HG02759 (cell line): ENCODE measurements around the gene ST3GAL4.
"Not testable (repeated sequence)": the region's sequence is repeated elsewhere in the genome, so short reads cannot be mapped to it uniquely, and the experiment has no call there.

Source experiments
- ATAC-seq: cut with Tn5 transposase; IDR thresholded peaks from one replicate; pipeline ENCODE4 v1.9.1; 2021; ENCODE audit warnings: mild to moderate bottlenecking, moderate library complexity; ENCODE audit not compliant: unreplicated experiment

ST3GAL4 gene

DNA sequence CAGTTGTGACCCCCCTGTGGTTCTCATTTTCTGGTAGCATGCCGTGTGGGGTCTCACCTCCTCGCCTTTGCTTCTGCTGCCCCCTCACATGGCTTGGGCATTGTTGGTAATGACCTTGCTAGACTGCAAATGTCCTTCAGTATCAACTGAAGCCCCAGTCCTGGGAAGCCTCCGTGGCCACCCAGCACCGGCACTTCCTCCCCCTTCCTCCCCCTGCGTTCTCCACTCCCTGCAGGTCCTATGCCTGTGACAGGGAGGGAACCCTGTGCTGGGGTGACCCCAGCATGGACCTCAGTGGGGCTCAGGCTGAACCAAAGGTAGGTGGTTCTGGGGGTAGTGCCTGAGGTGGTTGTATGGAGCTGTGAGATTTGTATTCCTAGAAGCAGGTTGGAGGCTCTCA lies 5.9 kb downstream of the ST3GAL4 start:
- no peak for ATAC-seq

DNA sequence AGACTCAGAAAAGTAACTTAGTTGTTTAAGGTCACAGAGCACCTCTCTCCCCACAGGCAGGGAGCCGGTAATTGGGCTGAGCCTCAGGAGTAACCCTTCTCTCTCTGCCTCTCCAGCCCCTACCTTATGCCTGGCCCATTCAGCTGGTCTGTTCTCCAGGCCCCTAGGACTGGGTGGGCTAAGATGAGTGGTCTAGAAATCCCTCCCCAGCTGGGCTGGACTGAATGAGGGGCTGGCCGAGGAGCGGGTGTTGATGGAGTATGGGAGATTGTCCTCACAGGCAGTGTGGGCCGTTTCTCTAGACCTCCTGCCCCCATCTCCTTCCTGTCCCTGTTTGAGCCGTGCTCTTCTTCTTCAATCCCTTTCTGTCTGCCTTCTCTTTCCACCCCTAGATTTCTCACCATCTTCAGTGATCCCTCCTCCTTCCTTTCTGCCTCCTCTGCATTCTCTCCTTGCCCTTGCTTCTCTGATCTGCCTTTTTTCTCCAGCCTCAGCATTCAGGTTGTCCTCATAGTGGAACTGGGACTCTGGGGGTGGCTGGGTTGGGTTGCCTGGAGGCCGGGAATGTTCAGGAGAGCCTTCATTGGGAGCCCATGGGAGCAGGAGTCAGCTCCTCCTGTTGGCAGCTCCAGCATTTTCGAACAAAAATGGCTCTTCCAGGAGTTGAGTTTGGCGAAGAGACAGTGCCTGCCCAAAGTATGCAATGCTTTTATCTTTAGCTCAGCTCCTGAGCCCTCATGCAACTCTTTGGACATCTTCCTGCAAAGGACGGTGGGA lies 7.6 kb downstream of the ST3GAL4 start:
- ATAC-seq, result no peak

DNA sequence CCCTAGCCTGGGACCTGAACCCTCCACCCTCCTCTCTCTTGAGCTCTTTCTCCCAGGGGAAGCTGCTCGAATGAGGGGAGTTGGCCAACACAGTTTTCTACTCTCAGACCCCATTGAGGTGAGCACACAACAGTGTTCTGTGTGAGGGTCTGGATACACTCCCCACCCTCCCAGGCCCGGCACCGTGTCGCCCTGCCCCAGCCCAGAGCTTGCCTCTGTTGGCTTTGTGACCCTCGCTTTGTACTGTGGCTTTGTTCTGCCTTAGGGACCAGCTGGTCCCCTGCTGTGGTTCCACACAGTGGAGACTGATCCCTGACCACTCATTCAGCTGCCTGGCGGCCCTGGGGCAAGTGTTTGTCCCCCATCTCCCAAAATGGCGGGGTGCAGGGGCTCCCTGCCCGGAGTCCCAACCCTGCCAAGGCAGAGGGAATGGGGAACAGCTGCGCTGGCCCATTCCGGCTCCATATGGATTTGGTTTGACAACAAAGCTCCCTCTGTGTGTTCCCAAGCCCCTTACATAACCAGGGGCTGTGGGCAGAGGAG lies 8.3 kb downstream of the ST3GAL4 start:
- no peak for ATAC-seq

DNA sequence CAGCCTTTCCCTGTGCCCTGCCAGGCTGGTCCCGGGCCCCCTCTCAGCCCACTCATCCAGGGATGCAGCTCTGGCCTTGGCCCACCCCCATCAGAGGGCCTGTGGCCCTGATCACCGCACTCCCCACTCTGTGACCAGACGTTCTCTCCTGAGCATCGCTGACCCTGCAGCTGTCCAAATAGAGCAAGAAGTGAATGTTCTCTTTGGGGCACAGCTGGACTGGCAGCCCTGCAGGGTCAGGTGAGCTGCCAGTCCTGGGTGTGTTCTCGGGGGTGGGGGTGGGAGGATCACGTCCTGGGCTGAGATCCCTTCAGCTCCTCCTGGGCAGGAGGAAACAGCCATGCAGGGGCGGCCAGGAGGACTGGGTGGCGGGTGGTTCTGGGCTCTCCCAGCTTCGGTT lies 9.2 kb downstream of the ST3GAL4 start:
- ATAC-seq, result not testable (repeated sequence)

DNA sequence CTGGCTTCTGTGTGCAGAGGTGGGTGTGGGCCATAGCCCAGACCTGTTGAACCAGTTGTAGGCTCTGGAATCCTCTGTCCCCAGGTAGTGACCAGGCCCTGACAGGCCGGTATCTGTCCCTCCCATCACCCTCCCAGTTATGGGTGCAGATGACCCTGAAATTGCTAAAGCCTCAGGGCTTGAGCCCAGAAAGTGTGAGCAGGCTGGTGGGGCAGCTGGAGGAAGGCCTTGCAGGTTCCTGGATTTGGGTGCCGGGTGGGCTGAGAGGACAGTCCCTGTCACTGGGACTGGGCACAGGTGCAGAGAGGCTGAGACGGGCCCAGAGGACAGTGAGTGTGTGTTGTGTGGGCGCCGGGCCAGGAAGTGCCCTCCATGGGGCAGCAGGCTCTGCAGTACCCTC lies 10.0 kb downstream of the ST3GAL4 start:
- ATAC-seq, result not testable (repeated sequence)

DNA sequence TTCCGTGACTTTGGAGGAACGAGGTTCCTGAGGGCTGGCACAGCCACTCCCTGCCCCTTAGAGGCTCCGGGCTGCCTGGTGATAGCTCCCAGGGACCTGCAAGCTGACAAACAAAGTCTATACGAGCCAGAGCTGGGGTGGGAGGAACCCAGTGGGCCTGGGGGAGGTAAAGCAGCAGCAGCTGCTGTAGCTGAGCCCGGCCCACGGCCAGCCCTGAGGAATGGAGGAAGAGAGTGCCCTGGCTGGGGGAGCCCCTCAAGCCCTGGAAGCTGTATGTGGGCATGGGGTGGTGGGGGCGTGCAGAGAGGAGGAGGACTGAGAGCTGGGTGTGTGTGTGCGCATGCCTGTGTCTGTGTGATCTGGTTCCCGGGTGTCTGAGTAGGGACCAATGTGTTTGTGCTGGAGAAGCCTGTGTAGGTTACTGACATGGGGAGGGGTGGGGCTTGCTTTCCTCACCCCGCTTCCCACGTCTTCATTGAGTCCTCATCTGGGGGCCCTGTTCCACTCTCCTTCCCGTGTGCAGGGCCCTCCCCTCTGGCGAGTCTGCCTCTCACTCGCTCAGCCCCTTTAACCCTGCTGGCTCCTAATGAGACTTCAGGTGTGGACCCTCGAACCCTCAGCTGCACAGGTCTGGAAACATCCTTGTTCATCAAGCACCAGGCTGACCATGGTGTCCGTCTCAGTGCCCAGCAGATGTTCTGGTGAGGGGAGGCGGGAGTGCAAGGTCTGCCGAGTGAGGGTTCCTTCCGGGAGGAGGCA lies 10.8 kb downstream of the ST3GAL4 start:
- ATAC-seq, result no peak

DNA sequence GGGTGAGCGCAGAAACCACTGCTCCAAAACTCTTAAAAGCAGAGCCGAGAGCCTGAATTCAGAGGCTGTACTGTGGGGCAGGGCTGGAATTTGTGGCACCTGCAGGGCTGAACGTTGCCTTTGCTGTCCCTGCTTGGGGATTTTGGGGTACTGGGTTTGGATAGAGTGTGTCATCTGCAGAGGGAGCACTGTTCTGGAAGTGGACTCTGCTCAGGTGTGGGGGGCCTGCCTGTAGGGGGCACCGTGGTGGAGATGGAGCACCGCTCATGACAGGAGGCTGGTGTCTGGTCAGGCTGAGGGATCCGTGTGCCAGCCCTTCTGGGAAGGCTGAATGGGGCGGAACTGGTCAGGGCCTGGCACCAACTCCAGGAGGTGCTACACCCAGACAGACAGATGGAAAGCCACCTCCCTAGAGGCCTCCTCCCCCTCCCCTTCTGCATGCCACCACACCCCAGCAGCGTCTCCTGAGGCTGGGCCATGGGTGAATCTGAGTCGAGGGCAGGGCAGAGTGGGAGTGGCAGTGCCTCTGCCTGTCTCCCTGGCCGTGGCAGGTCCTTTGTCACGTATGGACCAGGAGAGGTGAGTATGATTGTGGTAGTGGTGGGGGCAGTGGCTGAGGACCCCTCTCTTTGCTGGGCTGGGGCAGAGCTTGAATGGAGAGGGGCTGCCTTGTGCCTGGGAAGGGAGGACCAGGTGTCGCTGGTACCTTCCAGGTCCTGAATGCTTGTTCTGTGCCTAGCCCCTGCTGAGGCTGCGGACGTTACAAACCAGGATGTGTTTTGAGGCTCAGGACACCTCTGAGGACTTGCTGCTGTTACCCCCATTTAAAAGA lies 11.6 kb downstream of the ST3GAL4 start:
- ATAC-seq, result not testable (repeated sequence)

DNA sequence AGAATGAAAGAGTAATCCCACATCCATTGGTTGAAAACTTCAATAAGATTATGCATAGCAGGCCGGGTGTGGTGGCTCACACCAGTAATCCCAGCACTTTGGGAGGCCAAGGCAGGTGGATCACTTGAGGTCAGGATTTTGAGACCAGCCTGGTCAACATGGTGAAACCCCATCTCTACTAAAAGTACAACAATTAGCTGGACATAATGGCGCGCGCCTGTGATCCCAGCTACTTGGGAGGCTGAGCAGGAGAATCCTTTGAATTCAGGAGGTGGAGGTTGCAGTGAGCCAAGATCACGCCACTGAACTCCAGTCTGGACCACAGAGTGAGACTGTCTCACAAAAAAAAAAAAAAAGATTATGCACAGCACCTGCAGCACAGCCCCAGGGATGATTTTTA lies 12.3 kb downstream of the ST3GAL4 start:
- not testable (repeated sequence) for ATAC-seq

DNA sequence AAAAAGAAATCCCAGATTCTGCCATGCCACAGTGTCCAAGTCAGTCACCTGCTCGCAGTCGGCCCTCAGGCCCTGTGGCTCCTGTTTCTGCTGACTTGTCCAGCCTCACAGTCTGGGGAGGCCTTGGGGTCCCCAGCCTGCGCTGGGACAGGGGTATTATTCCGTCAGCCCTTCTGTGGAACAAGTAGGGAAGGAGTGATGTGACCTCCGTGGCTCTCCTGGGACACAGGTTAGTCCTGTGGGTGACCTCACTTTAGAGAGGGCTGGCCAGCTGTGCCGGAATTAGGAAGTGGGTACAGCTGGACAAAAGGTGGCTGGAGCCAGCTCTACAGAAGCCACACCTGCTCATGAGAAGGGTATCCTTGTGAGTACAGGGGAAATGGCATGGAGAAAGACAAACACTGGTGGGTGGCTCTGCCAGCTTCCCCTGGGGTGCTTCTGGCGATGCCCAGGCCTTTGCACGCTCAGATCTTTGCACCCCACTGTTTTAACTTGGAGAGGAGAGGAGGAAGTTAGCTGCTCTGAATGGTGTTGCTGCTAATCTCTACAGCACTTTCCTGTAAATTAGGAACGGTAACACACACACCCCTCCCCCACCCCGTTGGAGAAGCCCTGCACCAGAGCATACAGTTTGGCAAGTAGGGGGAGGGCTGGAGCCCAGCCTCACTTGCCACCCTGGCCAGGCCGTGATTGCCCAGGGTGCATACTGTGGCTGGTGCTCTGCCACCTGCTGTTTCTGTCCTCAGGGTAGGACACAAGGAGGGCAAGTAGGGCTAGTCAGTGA lies 13.0 kb downstream of the ST3GAL4 start:
- not testable (repeated sequence) for ATAC-seq

DNA sequence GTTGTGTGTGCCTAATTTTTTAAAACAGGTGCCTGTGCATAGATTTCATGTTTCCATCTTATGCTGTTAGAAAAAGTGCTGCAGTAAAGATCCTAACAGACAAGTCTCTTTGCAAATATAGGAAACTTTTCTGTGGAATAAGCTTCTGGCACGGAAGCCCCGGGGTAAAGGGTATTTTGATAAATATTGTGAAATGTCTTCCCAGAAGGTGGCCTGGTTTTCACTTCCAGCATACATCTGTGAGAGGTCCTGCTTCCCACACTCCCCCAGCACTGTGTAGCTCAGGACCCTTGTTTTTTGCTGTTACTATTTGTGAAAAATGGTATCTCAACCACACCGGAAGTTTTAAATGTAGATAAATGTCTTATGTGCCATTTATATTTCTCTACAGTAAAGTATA lies 14.5 kb downstream of the ST3GAL4 start:
- no peak for ATAC-seq

DNA sequence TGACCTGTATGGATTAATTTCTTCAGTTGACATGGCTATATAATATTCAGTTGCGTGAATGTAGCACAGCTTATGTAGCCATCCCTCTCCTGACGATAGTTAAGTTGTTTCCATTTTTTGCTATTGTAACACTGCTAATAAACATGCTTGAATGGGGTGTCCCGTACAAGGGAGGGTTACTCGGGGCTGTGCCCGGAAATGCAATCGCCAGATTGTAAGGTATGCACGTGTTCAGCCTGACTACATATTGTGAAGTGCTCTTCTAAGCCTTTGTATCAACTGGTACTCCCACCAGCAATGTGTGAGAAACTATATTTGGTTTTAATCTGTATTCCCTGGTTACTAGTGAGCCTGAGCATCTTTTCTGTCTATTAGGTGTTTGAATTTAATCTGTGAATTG lies 16.1 kb downstream of the ST3GAL4 start:
- ATAC-seq, result no peak

DNA sequence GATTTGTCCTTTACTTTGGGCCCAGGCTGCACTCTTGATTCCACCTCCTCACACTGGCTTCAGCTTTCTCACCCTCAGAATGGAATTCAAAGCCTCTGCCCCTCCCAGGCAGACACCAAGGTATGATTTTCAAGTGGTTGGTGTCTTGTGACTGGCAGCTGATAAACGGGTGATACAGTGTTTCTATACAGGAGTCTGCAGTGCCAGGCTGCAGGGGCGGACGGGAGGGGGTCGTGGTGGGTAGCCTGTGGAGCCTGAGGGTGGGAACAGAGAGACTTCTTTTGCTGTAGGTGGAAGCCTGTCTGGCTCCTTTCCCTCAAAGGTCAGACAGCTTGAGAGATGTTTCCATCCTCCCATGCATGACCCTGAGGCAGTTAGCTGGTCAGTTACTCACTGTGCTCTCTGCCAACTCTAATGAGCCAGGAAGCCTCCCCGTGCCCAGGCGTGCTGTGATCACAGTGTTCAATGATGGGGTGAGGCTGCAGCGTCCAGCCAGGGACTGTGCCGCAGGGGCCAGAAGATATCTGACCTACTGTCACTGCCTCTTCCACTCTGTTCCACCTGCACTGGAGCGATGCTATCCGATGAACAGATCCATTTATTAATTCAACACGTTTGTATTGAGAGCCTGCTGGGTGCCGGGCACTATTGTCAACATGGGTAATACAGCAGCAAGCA lies 18.0 kb downstream of the ST3GAL4 start:
- not testable (repeated sequence) for ATAC-seq

DNA sequence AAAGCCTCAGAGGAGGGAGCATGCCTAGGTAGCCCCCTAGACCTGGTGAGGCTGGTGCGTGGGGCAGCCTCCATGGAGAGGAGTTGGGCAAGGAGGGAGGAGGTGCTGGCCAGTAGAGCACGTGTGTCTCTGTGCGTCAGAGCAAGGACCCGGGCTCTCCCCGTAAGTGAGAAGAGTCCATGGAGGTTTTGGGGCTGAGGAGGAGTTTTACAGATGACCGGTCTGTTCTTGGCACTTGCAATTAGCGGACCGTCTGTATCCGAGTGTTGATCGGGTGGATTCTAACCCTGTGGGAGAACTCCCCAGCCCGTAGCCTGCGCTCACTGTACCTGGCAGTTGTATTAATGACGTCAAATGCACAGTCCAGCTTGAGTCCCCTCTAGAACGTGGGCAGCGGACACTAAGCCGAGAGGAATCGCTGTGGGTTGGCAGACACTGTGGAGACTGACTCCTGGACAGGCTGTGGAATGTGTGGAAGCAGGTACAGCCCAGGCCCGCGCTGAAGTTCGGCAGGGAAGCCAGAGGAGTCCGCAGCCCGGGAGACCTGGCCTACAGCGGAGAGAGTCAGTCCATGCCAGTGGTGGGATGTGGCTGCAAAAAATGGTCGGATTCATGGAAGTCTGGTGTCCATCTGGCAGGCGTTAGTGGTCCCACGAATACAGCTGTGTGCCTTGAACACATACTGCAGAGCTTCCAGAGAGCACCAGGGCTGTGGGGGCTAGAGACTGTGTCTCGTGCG lies 19.2 kb downstream of the ST3GAL4 start:
- not testable (repeated sequence) for ATAC-seq

DNA sequence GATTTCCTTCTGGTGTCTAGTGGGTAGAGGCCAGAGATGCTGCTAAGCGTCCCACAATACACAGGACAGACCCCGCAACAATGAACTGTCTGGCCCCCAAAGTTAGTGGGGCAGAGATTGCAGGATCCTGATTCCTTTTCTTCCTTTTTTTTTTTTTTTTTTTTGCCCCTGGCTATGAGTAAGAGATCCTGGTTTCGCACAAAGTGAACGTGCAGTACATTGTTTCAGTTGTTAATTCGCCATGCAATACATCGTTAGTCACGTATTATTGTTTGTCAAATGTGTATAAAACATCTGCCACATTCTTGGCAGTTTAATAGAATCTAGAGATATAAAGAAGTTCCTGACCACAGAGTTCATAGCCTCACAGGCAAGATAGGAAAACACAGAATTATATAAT lies 20.2 kb downstream of the ST3GAL4 start:
- ATAC-seq, result no peak

DNA sequence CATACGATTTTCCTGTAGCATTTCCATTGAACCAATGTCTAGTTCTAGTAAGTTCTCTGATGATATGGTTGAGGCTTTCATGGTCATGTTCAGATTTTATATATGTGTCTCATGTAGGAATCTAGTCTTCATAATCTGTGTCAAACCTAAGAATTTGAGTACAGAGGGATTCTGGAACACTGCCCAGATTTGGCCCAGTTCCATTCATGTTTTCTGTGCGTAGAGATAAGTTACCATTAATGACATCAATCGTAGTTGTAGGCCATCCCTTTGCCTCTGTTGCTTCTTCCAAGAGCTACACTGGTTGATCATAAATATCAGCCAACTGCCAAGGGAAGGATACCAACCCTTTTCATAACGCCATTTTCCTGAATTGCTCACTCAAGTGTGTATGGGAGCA lies 23.3 kb downstream of the ST3GAL4 start:
- no peak for ATAC-seq

DNA sequence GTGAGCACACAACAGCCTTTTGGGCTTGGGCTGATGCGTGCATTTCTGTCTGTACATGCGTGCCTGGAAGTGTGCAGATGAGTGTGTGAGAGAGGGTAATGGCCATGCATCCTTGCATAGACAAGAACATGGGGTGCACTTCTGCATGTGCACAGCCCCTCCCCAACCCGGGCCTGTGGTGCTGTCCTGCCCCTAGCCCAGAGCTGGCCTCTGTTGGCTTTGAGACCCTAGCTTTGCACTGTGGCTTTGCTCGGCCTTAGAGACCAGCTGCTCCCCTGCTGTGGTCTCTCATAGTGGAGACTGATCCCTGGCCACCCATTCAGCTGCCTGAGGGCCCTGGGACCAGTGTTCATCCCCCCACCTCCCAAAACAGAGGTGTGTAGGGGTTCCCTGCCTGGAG lies 25.4 kb downstream of the ST3GAL4 start:
- ATAC-seq, result no peak

DNA sequence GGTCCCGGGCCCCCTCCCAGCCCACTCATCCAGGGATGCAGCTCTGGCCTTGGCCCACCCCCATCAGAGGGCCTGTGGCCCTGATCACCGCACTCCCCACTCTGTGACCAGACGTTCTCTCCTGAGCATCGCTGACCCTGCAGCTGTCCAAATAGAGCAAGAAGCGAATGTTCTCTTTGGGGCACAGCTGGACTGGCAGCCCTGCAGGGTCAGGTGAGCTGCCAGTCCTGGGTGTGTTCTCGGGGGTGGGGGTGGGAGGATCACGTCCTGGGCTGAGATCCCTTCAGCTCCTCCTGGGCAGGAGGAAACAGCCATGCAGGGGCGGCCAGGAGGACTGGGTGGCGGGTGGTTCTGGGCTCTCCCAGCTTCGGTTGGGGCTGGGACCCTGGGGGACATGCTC lies 26.5 kb downstream of the ST3GAL4 start:
- ATAC-seq, result not testable (repeated sequence)

DNA sequence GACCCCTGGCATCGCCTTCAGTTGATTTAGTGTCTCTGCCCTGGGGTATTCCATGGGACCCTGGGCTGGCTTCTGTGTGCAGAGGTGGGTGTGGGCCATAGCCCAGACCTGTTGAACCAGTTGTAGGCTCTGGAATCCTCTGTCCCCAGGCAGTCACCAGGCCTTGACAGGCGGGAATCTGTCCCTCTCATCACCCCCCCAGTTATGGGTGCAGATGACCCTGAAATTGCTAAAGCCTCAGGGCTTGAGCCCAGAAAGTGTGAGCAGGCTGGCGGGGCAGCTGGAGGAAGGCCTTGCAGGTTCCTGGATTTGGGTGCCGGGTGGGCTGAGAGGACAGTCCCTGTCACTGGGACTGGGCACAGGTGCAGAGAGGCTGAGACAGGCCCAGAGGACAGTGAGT lies 27.2 kb downstream of the ST3GAL4 start:
- not testable (repeated sequence) for ATAC-seq
